Hepatocyte (in vitro differentiated cells): ENCODE measurements around the gene ZNF500. TPM values are rescaled to one million over a fixed set of nuclear protein-coding genes. Genes with fewer than 3 reads are reported as not detected.

Experiments used
- DNase-seq: peaks from one replicate; pipeline ENCODE4 v3.0.0-alpha.2; 2016; ENCODE audit warnings: low spot score
- H2AFZ ChIP-seq: fragments of 200-600 bp; sonication (generic); 2 replicates; pipeline ENCODE4 v1.6.0; 2016; ENCODE audit warnings: antibody characterized with exemption, mild to moderate bottlenecking
- H3K27ac ChIP-seq: fragments of 200-600 bp; sonication (generic); 2 replicates; pipeline ENCODE4 v1.5.1; 2016; ENCODE audit warnings: mild to moderate bottlenecking
- H3K27me3 ChIP-seq: fragments of 200-600 bp; sonication (generic); 2 replicates; pipeline ENCODE4 v1.6.1; 2016
- H3K36me3 ChIP-seq: fragments of 200-600 bp; sonication (generic); replicated peaks from 2 replicates; pipeline ENCODE4 v1.5.1; 2016; ENCODE audit warnings: low read depth; ENCODE audit not compliant: insufficient read depth
- H3K4me1 ChIP-seq: fragments of 200-600 bp; sonication (generic); 2 replicates; pipeline ENCODE4 v1.5.1; 2016; ENCODE audit warnings: mild to moderate bottlenecking, moderate library complexity; ENCODE audit not compliant: insufficient read depth
- H3K4me2 ChIP-seq: fragments of 200-600 bp; sonication (generic); 2 replicates; pipeline ENCODE4 v1.6.0; 2016
- H3K4me3 ChIP-seq: fragments of 200-600 bp; sonication (generic); 2 replicates; pipeline ENCODE4 v1.5.1; 2016; ENCODE audit warnings: mild to moderate bottlenecking
- H3K79me2 ChIP-seq: fragments of 200-600 bp; sonication (generic); 2 replicates; pipeline ENCODE4 v1.6.0; 2017; ENCODE audit warnings: mild to moderate bottlenecking
- H3K9me2 ChIP-seq: fragments of 200-600 bp; sonication (generic); replicated peaks from 2 replicates; pipeline ENCODE4 v1.6.0; 2017; ENCODE audit warnings: mild to moderate bottlenecking; ENCODE audit not compliant: insufficient read depth
- H3K9me3 ChIP-seq: fragments of 200-600 bp; sonication (generic); 2 replicates; pipeline ENCODE4 v1.5.1; 2016; ENCODE audit warnings: low read depth, mild to moderate bottlenecking
- H4K20me1 ChIP-seq: fragments of 200-600 bp; sonication (generic); 2 replicates; pipeline ENCODE4 v1.6.0; 2016; ENCODE audit warnings: mild to moderate bottlenecking; ENCODE audit not compliant: insufficient read depth, poor library complexity, severe bottlenecking
- EZH2 ChIP-seq: fragments of 200-600 bp; sonication (generic); IDR thresholded peaks from 2 replicates; pipeline ENCODE4 v1.6.1; 2016; ENCODE audit warnings: antibody characterized with exemption, mild to moderate bottlenecking, borderline replicate concordance
- EZH2phosphoT487 ChIP-seq: fragments of 200-600 bp; sonication (generic); IDR thresholded peaks from one replicate; pipeline ENCODE4 v1.6.1; 2018; ENCODE audit warnings: antibody characterized with exemption, mild to moderate bottlenecking, low read depth, moderate library complexity; ENCODE audit not compliant: unreplicated experiment, severe bottlenecking
- WGBS: methylation state at CpG from one replicate; pipeline ENCODE4 v1.1.6; 2016; ENCODE audit warnings: low lambda C conversion rate; ENCODE audit errors: missing lambda C conversion rate; 5-methylcytosine and 5-hydroxymethylcytosine counted together
- polyA plus RNA-seq: library from polyadenylated mRNA; unstranded; fragments of >200 nt; fragmentation: Nextera tagmentation; extraction: Ambion mirVana; gene quantifications from 2 replicates; pipeline ENCODE4 v1.2.1, GENCODE V29; 2016
- total RNA-seq: library from RNA; depleted of rRNA; stranded (reverse); fragments of >200 nt; gene quantifications from 2 replicates; pipeline ENCODE4 v1.2.3, GENCODE V29; 2014
- TF ChIP-seq, protein P1 (sequence below): fragments of 200-600 bp; sonication (generic); IDR thresholded peaks from 2 replicates; pipeline ENCODE4 v1.5.1; 2016; ENCODE audit warnings: antibody characterized with exemption, mild to moderate bottlenecking; ENCODE audit not compliant: poor library complexity

ZNF500 gene
- total and polyA plus RNA-seq, 2 experiments from 2014 or later = 10.4 to 10.6 TPM

DNA sequence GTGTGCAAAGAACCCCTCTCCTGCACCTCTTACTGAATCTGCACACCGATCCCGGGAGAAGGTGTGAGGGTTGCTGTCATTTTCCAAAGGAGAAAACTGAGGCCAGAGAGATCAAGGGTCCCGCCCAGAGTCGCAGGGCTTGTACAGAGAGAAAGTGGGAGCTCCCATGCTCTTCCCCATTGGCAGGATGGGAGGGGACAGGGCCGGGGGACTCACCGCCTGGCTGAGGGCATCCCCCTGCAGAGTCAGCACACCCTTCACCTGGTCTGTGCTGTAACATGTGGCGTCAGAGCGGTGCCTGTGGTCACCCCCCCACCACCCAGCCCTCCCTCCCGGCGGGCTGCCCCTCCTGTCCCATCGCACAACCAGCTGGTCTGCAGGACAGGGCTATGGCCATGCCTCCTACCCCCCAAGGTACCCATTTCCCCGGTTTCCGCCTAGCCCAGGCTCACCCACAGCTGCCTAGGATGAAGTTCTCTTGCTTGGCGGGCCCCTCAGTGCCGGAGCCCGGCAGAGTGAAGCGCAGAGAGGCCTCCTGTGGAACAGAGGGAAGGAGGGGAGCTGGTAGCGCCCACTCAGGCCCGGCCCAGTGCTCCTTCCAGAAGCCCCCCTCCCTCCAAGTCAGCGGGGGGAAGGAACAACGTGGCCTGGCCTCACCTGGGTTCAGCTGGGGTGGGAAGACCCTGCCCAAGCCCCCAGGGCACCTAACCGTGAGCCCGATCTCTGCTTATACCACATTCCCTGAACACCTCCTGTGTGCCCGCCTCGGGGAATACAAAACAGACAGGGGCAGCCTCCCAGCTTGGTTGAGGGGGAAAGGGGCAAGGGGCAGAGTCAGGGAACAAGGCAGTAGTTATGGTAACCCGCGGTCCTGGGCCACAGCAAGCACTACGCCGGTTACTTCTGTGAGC lies 34.3 kb upstream of the ZNF500 start:
- Histone ChIP-seq H3K27ac (peak overlapping the region; percentile 56), H3K36me3 (no peaks in the 10 kb centered on the region), H3K79me2 (peaks cover 3% of the 10 kb centered on the region), H3K4me2 (peak overlapping the region; percentile 91), H4K20me1 (no peaks in the 10 kb centered on the region), H3K4me1 (peaks cover 21% of the 10 kb centered on the region), H2AFZ (peak overlapping the region; percentile 69), H3K9me2 (no peaks in the 10 kb centered on the region), H3K9me3 (no peaks in the 10 kb centered on the region), H3K4me3 (peak overlapping the region; percentile 84), H3K27me3 (no peaks in the 10 kb centered on the region)
- TF ChIP-seq, protein P1, sequence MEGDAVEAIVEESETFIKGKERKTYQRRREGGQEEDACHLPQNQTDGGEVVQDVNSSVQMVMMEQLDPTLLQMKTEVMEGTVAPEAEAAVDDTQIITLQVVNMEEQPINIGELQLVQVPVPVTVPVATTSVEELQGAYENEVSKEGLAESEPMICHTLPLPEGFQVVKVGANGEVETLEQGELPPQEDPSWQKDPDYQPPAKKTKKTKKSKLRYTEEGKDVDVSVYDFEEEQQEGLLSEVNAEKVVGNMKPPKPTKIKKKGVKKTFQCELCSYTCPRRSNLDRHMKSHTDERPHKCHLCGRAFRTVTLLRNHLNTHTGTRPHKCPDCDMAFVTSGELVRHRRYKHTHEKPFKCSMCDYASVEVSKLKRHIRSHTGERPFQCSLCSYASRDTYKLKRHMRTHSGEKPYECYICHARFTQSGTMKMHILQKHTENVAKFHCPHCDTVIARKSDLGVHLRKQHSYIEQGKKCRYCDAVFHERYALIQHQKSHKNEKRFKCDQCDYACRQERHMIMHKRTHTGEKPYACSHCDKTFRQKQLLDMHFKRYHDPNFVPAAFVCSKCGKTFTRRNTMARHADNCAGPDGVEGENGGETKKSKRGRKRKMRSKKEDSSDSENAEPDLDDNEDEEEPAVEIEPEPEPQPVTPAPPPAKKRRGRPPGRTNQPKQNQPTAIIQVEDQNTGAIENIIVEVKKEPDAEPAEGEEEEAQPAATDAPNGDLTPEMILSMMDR = no peak
- no peak for TF ChIP-seq EZH2phosphoT487
- no peak for TF ChIP-seq EZH2
- WGBS = 43% methylated on average over 24 of the region's 29 CpGs
- no peak for DNase-seq

DNA sequence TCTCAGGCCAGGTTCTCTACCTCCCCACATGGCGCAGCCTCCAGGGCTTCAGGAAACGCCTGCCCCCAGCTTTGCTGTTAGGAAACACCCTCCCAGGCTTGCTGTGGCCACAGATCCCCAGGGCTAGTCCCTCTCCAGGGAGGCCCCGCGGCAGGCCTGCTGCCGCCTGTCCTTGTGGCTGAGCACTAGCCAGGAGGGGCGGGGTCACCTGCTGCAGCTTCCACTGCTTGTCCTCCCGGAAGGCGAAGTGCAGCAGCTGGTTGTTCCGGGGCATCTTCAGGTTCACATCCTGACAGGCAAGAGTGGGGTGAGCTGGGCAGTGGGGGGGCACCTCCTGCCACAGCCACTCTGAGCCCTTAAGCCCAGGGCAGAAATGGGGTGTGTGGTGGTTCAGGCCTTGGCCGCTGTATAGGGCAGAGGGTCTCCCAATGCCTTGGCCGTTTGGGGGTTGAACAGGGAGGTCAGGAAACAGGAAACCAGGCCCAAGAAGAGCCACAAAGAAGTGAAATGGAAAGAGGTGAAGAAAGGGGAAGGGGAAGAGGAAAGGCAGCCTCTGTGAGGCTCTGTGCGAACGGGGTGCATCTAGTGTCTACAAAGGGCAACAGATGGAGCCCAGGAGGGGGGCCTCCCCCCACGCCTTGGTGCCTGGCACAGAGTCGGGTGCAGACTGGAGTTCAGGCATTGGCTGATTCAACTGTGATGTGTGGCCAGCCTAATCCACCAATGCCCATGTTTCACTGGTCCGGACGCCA lies 33.5 kb upstream of the ZNF500 start:
- H3K4me1 ChIP-seq = peaks cover 21% of the 10 kb centered on the region
- H4K20me1 ChIP-seq = no peaks in the 10 kb centered on the region
- peaks cover 3% of the 10 kb centered on the region for H3K79me2 ChIP-seq
- no peaks in the 10 kb centered on the region for H3K36me3 ChIP-seq
- H3K4me3 ChIP-seq = no peak overlapping the region
- peak overlapping the region; percentile 91 for H3K4me2 ChIP-seq
- H3K9me3 ChIP-seq = no peaks in the 10 kb centered on the region
- TF ChIP-seq, protein P1 = no peak
- TF ChIP-seq EZH2 (no peak), EZH2phosphoT487 (no peak)
- H3K27me3 ChIP-seq = no peaks in the 10 kb centered on the region
- WGBS = 88% methylated on average over 17 of the region's 17 CpGs
- DNase-seq = no peak
- H3K27ac ChIP-seq = no peak overlapping the region
- H3K9me2 ChIP-seq = no peaks in the 10 kb centered on the region
- no peak overlapping the region for H2AFZ ChIP-seq

DNA sequence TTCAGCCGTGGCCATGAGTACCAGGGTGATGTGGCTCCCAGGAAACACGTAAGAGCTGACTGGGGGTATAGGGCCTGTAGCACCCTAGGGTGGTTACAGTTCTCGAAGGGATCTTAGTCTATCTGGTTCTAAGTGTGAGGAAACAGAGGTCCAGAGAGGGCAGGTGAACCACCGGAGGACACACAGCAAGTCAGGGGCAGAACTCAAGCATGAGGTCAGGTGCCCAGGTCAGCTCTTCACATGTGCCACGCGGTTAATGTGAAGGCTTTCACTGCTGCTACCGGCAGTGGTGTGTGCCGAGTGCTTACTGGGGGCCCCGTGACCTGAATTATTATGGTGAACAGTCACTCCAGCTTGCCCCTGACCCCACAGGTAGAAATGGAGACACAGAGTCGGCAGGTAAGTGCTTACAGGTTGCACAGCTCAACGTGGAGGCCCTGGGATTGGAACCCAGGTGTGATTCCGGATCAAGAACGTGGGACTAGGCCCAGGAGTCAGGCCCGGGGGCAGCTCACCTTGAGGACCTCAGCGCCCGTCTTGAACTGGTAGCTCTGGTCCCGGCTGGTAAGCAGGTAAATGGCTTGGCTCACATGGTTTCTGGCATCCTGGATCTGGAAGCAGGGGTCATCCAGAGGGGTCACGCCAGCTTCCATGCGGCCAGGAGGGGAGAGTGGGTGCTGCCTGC lies 32.4 kb upstream of the ZNF500 start:
- whole genome bisulfite sequencing = 95% methylated on average over 19 of the region's 19 CpGs
- Histone ChIP-seq H3K9me2 (no peaks in the 10 kb centered on the region), H3K27ac (no peak overlapping the region), H3K4me2 (no peak overlapping the region), H3K4me1 (peaks cover 15% of the 10 kb centered on the region), H3K27me3 (no peaks in the 10 kb centered on the region), H2AFZ (no peak overlapping the region), H3K9me3 (no peaks in the 10 kb centered on the region), H3K79me2 (peaks cover 3% of the 10 kb centered on the region), H4K20me1 (no peaks in the 10 kb centered on the region), H3K36me3 (no peaks in the 10 kb centered on the region), H3K4me3 (no peak overlapping the region)
- DNase-seq = no peak
- no peak for TF ChIP-seq EZH2
